Midbrain (tissue), 1 donor: ENCODE results near the gene PACSIN2.
"Not testable (repeated sequence)": the region's sequence is repeated elsewhere in the genome, so short reads cannot be mapped to it uniquely, and the experiment has no call there.

Source experiments
- DNase-seq: peaks from one replicate; lab custom pipeline; 2025; lab: John Stamatoyannopoulos, UW

PACSIN2 gene

GRCh38 chr22:42945736-42946135 is 69.2 kb downstream of the PACSIN2 start:
- no peak for DNase-seq

GRCh38 chr22:42945027-42945426 is 69.9 kb downstream of the PACSIN2 start:
- DNase-seq: no peak

GRCh38 chr22:42944409-42944808 is 70.5 kb downstream of the PACSIN2 start:
- no peak for DNase-seq

- no peak for DNase-seq
Observed at GRCh38 chr22:42943981-42944380, 71.0 kb downstream of the PACSIN2 start.

- no peak for DNase-seq
Observed at GRCh38 chr22:42942351-42942750, 72.6 kb downstream of the PACSIN2 start.

GRCh38 chr22:42939941-42940653 is 74.9 kb downstream of the PACSIN2 start:
- DNase-seq: no peak

- no peak for DNase-seq
Observed at GRCh38 chr22:42939451-42939881, 75.5 kb downstream of the PACSIN2 start.

- DNase-seq: no peak
Observed at GRCh38 chr22:42938976-42939375, 76.0 kb downstream of the PACSIN2 start.

GRCh38 chr22:42938449-42938848 is 76.5 kb downstream of the PACSIN2 start:
- DNase-seq: no peak

GRCh38 chr22:42937164-42937843 is 77.6 kb downstream of the PACSIN2 start:
- DNase-seq: no peak

- not testable (repeated sequence) for DNase-seq
Observed at GRCh38 chr22:42936680-42937079, 78.3 kb downstream of the PACSIN2 start.

GRCh38 chr22:42934338-42934737 is 80.6 kb downstream of the PACSIN2 start:
- DNase-seq: no peak

- DNase-seq: peak; percentile 40
Observed at GRCh38 chr22:42933485-42934091, 81.4 kb downstream of the PACSIN2 start.

- no peak for DNase-seq
Observed at GRCh38 chr22:42932857-42933484, 82.0 kb downstream of the PACSIN2 start.

GRCh38 chr22:42932197-42932519 is 82.8 kb downstream of the PACSIN2 start:
- DNase-seq: no peak

GRCh38 chr22:42931421-42932196 is 83.3 kb downstream of the PACSIN2 start:
- no peak for DNase-seq

GRCh38 chr22:42930810-42931420 is 84.0 kb downstream of the PACSIN2 start:
- no peak for DNase-seq

- DNase-seq: no peak
Observed at GRCh38 chr22:42929838-42930155, 85.2 kb downstream of the PACSIN2 start.

GRCh38 chr22:42928969-42929837 is 85.7 kb downstream of the PACSIN2 start:
- peak; percentile 8 for DNase-seq

GRCh38 chr22:42927966-42928365 is 87.0 kb downstream of the PACSIN2 start:
- DNase-seq: no peak

GRCh38 chr22:42926768-42927167 is 88.2 kb downstream of the PACSIN2 start:
- DNase-seq: no peak
